IMR-90 (cell line): Measurements from ENCODE around the gene EFCC1. TPM values are rescaled to one million over a fixed set of nuclear protein-coding genes. Genes with fewer than 3 reads are reported as not detected.
A peak's percentile ranks its signal among the peaks of the same experiment; 100 is the strongest.

Experiments used
- ATAC-seq: fragments of 200-7000 bp; cut with Tn5 transposase; 2 replicates; pipeline ENCODE4 v1.9.1; 2020; ENCODE audit warnings: low read depth, mild to moderate bottlenecking, moderate library complexity
- BruUV-seq: library from RNA; stranded (reverse); fragments of 400-500 nt; replicated peaks from 2 replicates; lab custom pipeline; 2021; lab: Mats Ljungman, UMichigan
- CTCF ChIA-PET: fragments of 300-600 bp; formaldehyde crosslinking; extraction: SDS; loops from one replicate; lab custom pipeline; 2021; ENCODE audit warnings: antibody characterized with exemption; lab: Yijun Ruan, JAX
- POLR2A ChIA-PET: fragments of 300-600 bp; sonication (Branson Sonifier 250); formaldehyde crosslinking; loops from one replicate; lab custom pipeline; 2022; ENCODE audit warnings: antibody characterized with exemption; ENCODE audit not compliant: unreplicated experiment; lab: Charles Lee
- DNase-seq: peaks from one replicate; pipeline ENCODE4 v3.0.0; 2013
- H2AFZ ChIP-seq: replicated peaks from 2 replicates; pipeline ENCODE3; 2013; ENCODE audit warnings: low read length, mild to moderate bottlenecking; ENCODE audit not compliant: poor library complexity
- H2AK5ac ChIP-seq: 2 replicates; pipeline ENCODE4 v1.6.1; 2013; ENCODE audit warnings: low read depth, low read length, inconsistent platforms
- H2AK9ac ChIP-seq: replicated peaks from 2 replicates; pipeline ENCODE3; 2013; ENCODE audit warnings: mild to moderate bottlenecking, low read depth, low read length, moderate library complexity; ENCODE audit not compliant: poor library complexity
- H2BK120ac ChIP-seq: 2 replicates; pipeline ENCODE4 v1.6.1; 2013; ENCODE audit warnings: low read depth, low read length, inconsistent platforms
- H2BK15ac ChIP-seq: 3 replicates; pipeline ENCODE4 v1.6.1; 2013; ENCODE audit warnings: low read depth, low read length, inconsistent platforms
- H2BK20ac ChIP-seq: 2 replicates; pipeline ENCODE4 v1.6.1; 2013; ENCODE audit warnings: low read depth, mild to moderate bottlenecking, inconsistent platforms, low read length, moderate library complexity
- H2BK5ac ChIP-seq: 2 replicates; pipeline ENCODE4 v1.6.1; 2013; ENCODE audit warnings: mild to moderate bottlenecking, low read depth, low read length, inconsistent platforms; ENCODE audit not compliant: poor library complexity, severe bottlenecking
- H3K14ac ChIP-seq: replicated peaks from 2 replicates; pipeline ENCODE4 v1.6.1; 2013; ENCODE audit warnings: low read depth, low read length, inconsistent platforms
- H3K18ac ChIP-seq: 2 replicates; pipeline ENCODE4 v1.6.1; 2013; ENCODE audit warnings: low read depth, low read length, control low read depth
- H3K23ac ChIP-seq: 2 replicates; pipeline ENCODE4 v1.6.1; 2013; ENCODE audit warnings: low read depth, low read length, inconsistent platforms
- H3K27ac ChIP-seq: 2 replicates; pipeline ENCODE4 v1.5.1; 2013; ENCODE audit warnings: mild to moderate bottlenecking, control low read depth, low read length; ENCODE audit not compliant: insufficient read depth
- H3K27me3 ChIP-seq: 2 replicates; pipeline ENCODE4 v1.6.1; 2013; ENCODE audit warnings: low read length; ENCODE audit not compliant: control insufficient read depth, insufficient read depth
- H3K36me3 ChIP-seq: 2 replicates; pipeline ENCODE4 v1.6.1; 2013; ENCODE audit warnings: low read length, mixed read lengths; ENCODE audit not compliant: control insufficient read depth, insufficient read depth
- H3K4ac ChIP-seq: 2 replicates; pipeline ENCODE4 v1.6.1; 2013; ENCODE audit warnings: low read depth, low read length, inconsistent platforms
- H3K4me1 ChIP-seq: 2 replicates; pipeline ENCODE4 v1.6.1; 2013; ENCODE audit warnings: low read length, mixed read lengths; ENCODE audit not compliant: control insufficient read depth, insufficient read depth
- H3K4me2 ChIP-seq: 2 replicates; pipeline ENCODE4 v1.6.1; 2013; ENCODE audit warnings: low read depth, mild to moderate bottlenecking, control low read depth, low read length, moderate library complexity
- H3K4me3 ChIP-seq: 2 replicates; pipeline ENCODE4 v1.5.1; 2013; ENCODE audit warnings: low read depth, mild to moderate bottlenecking, control low read depth, low read length, moderate library complexity; ENCODE audit not compliant: insufficient read depth
- H3K56ac ChIP-seq: 2 replicates; pipeline ENCODE4 v1.6.1; 2013; ENCODE audit warnings: low read length, inconsistent platforms; ENCODE audit not compliant: insufficient read depth; ENCODE audit errors: extremely low read depth
- H3K79me1 ChIP-seq, 2 experiments: 2 replicates each; pipeline ENCODE4 v1.6.1; 2013; ENCODE audit warnings: low read length in 2 of 2, inconsistent platforms in 1 of 2, low read depth in 1 of 2
- H3K9ac ChIP-seq: 2 replicates; pipeline ENCODE4 v1.6.1; 2013; ENCODE audit warnings: low read depth, low read length, control low read depth
- H3K9me1 ChIP-seq: 2 replicates; pipeline ENCODE4 v1.6.1; 2013; ENCODE audit warnings: low read length, inconsistent platforms; ENCODE audit not compliant: insufficient read depth
- H3K9me3 ChIP-seq: 2 replicates; pipeline ENCODE4 v1.6.1; 2013; ENCODE audit warnings: low read length; ENCODE audit not compliant: control insufficient read depth, insufficient read depth
- H4K20me1 ChIP-seq: 2 replicates; pipeline ENCODE4 v1.6.1; 2013; ENCODE audit warnings: low read length, inconsistent platforms; ENCODE audit not compliant: insufficient read depth
- H4K5ac ChIP-seq: 2 replicates; pipeline ENCODE4 v1.6.1; 2013; ENCODE audit warnings: mild to moderate bottlenecking, low read depth, low read length, control low read depth
- H4K8ac ChIP-seq, 2 experiments: 2 replicates each; pipeline ENCODE4 v1.6.1; 2013; ENCODE audit warnings: low read depth in 2 of 2, low read length in 2 of 2, control low read depth in 1 of 2, inconsistent platforms in 1 of 2
- H4K91ac ChIP-seq: 2 replicates; pipeline ENCODE4 v1.6.1; 2013; ENCODE audit warnings: low read depth, low read length, inconsistent platforms; ENCODE audit not compliant: insufficient read depth
- BHLHE40 ChIP-seq: fragments of 150-350 bp; IDR thresholded peaks from 2 replicates; pipeline ENCODE4 v1.6.1; 2016; ENCODE audit warnings: mild to moderate bottlenecking, low read depth, low read length
- MXI1 ChIP-seq: IDR thresholded peaks from 2 replicates; pipeline ENCODE4 v1.6.1; 2012; ENCODE audit warnings: low read depth, mild to moderate bottlenecking, low read length, moderate library complexity, borderline replicate concordance
- RCOR1 ChIP-seq: IDR thresholded peaks from 2 replicates; pipeline ENCODE4 v1.6.1; 2012; ENCODE audit warnings: mild to moderate bottlenecking, low read length, improper control_type of control experiment; ENCODE audit not compliant: insufficient replicate concordance
- WGBS, 2 experiments: methylation state at CpG; one replicate each; pipeline versions ENCODE4 v1.1.5 to v1.1.7; 2013; ENCODE audit warnings: missing lambda C conversion rate in 2 of 2; ENCODE audit not compliant: insufficient read length in 1 of 2; ENCODE audit errors: extremely low coverage in 2 of 2; 5-methylcytosine and 5-hydroxymethylcytosine counted together
- dilution Hi-C: fragments of 300-500 bp; cut with HindIII; formaldehyde crosslinking; loops from one replicate; pipeline ENCODE4 v1.14.3; 2018; ENCODE audit warnings: low sequenced_read_pairs; ENCODE audit not compliant: unreplicated experiment
- in situ Hi-C: fragments of 300-500 bp; cut with MboI; formaldehyde crosslinking; loops from 3 replicates; pipeline ENCODE4 v1.14.3; 2019; ENCODE audit warnings: low sequenced_read_pairs, inconsistent platforms, mixed read lengths
- intact Hi-C: fragments of 100-400 bp; cut with micrococcal nuclease; formaldehyde crosslinking; loops from 2 replicates; pipeline ENCODE4 v1.10.0; 2022
- polyA plus RNA-seq, 3 experiments: library from polyadenylated mRNA; depleted of rRNA; stranded (reverse); fragments of >200 nt; gene quantifications; 2 replicates each; pipeline ENCODE4 v1.2.3, GENCODE V29; 2012; ENCODE audit warnings: low replicate concordance in 1 of 3
- total RNA-seq: library from RNA; depleted of rRNA; stranded (reverse); fragments of >200 nt; gene quantifications from 2 replicates; pipeline ENCODE4 v1.2.3, GENCODE V29; 2012

The EFCC1 gene
- total and polyA plus RNA-seq, 2 of the 4 experiments (the other 2 are of a cell fraction) = not detected

DNA sequence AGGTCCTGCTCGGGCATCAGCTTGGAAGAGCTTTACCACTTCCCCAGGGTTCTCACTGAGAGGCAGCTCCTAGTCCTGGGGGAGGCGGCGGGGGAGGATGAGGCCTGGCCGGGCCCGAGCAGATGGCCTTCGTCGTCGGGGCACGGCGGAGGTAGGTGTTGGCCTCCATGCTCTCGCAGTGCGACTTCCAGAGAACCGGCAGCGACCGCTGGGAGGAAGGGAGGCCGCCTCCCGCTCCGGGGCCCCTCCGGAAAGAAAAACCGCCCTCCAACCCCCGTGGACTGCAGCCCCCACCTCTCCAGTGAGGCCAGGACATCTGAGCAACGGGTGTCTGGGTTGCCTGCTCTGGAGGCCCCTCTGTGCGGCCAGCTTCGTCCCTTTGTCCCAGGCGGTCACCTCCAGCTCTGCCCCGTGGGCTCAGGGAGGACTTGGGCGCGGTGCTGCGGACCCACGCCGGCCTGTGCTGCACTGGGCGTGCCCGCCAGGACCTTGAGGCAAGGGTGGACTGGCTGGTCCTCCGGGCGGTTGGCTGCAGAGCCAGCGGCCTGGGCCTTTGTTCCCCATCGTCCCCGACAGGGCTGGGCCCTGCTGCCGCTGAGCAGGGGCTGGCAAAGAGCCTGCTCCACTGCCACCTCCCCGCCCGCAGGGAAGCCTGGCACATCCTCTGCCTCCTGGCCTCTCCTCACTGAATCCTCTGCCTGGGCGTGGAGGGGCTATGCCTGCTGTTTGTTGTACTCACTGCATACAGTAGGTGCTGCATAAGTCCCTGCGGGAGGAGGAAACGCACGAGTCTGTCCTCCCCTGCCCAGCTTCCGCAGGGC, 45.8 kb downstream of the EFCC1 start:
- dilution Hi-C loops = no loop called here

More for the DNA sequence above, 45.8 kb downstream of the EFCC1 start:
- POLR2A ChIA-PET = no interaction called here
- Histone ChIP-seq H2BK5ac (no peak overlapping the region), H3K36me3 (no peaks in the 10 kb centered on the region), H2BK20ac (no peak overlapping the region), H3K9ac (no peak overlapping the region), H4K8ac (no peak overlapping the region), H3K18ac (no peak overlapping the region), H3K27me3 (peaks cover 29% of the 10 kb centered on the region), H2AK9ac (no peak overlapping the region), H3K79me1 (no peaks in the 10 kb centered on the region), H4K5ac (no peak overlapping the region), H3K4ac (no peak overlapping the region), H2BK15ac (no peak overlapping the region), H4K20me1 (no peaks in the 10 kb centered on the region), H2BK120ac (no peak overlapping the region), H3K23ac (no peak overlapping the region), H3K4me1 (no peaks in the 10 kb centered on the region), H3K56ac (no peak overlapping the region), H3K4me2 (no peak overlapping the region), H3K27ac (no peak overlapping the region), H2AFZ (peak overlapping the region; percentile 32), H3K9me1 (no peaks in the 10 kb centered on the region), H3K9me3 (peaks cover 20% of the 10 kb centered on the region), H2AK5ac (no peak overlapping the region), H3K14ac (no peak overlapping the region), H3K4me3 (no peak overlapping the region), H4K91ac (no peak overlapping the region)
- CTCF ChIA-PET = interaction anchor here (0.9 kb wide), 1 partner anchor 19 kb away, joined by 3 read pairs; no protein-coding TSS in a partner anchor
- BruUV-seq = no TSS peak
- DNase-seq (no peak), ATAC-seq (no peak)
- in situ Hi-C loops = no loop called here
- 85% methylated on average over 20 of the region's 46 CpGs; no CpG with 5 or more reads in 1 of the 2 experiments for WGBS, 2 experiments
- intact Hi-C loops = no loop called here
- TF ChIP-seq RCOR1 (no peak), BHLHE40 (no peak), MXI1 (no peak)
